Measurements from ENCODE around the gene UBE2E2.
"Not testable (repeated sequence)": the region's sequence is repeated elsewhere in the genome, so short reads cannot be mapped to it uniquely, and the experiment has no call there.

Gene UBE2E2

DNA sequence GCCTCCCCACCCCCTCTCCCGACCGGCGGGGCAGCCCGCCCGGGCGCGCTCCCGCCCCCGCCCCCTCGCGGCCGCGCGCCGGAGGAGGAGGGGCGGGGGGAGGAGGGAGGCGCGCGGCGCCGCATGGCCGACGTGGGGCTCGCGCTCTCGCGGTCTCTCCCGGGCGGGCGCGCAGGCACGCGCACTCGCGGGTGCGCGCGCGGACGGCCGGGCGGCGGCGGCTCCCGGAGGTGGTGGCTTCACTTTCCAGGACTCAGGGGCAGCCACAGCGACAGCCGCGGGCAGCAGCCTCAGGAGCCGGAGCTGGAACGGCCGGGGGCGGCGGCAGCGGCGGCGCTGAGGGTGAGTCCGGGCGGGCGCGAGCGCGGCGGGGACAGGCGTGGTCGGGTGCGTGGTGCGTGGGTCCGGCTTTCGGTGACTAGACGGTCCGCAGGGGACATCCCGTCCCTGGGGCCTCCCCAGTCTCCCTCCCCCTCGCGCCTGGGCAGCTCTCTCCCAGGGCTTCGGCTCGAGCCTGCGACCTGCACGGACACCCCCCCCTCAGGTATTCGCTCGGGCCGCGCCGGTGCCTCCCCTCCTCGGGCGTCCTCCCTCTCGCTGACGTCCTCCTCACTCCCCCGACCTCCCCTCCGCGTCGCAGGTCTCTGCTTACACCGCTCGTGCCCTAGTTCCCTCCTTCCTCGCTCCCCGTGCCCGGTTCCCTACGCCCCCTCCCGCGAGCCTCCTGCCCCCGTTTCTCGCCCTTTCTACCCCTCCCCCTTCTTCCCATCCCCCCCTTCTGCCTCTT, at the start of gene UBE2E2:
Gene UBE2E2, plus strand, starts transcription at position 407 of the 787 bp plus-strand sequence.
- peak; percentile 54 for DNase-seq

DNA sequence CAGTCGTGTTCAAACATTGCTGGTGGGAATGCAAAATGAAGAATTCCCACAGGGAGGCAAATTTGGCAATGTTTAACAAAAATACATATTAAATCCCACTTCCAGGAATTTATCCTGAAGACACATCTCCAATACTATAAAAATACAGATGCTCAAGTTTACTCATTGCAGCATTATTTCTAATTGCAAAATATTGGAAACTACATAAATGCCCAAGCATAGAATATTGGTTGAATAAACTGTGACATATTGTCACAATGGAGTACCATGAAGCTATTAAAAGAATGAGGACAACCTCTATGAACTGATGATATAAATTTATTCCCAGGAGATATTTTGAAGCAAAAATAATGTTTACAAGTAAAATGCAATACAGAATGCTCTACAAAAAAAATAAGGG, 49.7 kb upstream of the UBE2E2 start:
- DNase-seq, result no peak

DNA sequence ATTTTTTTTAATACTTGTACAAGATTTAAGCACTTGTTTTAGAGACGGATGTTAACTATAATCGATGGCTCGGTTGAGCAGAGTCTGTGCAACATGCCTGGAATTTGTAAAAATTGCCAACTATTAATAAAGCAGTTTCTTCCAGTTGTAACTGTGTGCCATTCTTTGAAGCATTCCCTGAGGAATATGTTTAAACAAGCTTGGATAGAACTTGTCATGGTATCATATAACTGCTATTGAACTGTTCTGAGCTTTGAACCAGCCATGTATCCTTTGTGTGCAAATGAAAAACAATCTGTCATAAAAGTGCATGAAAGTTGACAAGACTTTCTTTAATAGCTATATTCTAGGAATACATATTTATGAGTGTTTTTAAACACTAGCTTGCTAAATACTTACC, 45.8 kb upstream of the UBE2E2 start:
- DNase-seq, result no peak

DNA sequence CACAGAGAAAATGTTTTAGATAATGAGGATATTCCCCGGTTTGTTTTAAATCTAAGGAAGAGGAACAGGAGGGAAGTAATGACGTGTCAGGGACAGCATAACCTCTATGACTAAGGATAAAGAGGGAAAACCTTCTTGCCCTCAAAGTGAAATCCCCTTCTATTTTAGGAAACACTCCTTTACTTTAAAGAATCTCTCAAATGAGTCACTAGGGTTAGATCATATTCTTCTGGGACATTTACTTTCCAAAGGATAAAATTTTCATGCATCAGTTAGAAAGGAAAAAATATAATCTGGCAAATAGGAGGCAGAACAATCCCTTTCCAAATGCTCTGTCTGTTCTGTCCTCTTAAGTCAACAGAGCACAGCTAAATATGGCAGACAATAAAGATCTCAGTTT, 43.2 kb upstream of the UBE2E2 start:
- no peak for DNase-seq

DNA sequence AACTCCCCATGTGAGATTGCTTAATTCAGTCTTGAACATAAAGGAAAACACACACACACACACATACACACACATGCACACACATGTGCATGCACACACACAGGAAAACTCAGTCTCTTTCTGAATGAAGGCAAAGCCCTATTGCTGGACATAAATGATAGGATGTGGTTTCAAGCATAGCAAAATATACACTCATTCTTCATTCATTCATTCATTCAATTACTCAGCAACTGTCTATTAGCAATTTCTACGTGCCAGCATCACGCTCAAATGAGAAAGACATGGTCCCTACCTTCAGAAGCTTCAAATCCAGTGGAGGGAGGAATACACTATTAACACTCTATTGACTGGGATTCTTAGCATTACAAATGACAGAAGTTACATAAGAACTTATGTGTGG, 41.8 kb upstream of the UBE2E2 start:
- no peak for DNase-seq

DNA sequence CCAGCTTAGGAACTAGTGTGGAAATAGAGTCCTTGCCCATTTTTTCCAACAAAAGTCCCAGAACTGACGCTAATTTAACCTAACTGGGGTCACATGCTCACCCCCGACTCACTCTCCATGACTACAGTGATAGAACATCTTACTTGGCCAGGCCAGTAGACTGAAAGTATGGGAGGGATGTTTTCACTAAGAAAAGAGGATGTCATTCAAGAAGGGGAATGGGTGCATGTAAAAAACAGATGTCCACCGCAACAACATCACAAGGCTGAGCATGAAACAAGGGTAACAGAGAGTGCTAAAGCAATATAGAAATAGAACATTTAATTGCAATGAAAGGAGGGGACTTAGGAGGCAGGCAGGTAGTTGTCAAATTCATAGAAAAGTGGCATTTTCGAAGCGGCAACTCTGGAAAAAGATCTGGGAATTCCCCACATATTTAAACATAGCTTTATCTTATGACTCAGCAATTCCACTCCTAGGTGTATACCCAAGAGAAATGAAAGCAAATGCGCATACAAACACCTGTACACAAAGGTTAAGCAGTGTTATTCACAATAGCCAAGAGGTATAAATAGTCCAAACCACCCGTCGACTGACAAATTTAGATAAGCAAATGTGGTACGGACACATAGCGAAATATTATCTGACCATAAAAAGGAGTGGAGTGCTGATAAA, 41.1 kb upstream of the UBE2E2 start:
- no peak for DNase-seq

DNA sequence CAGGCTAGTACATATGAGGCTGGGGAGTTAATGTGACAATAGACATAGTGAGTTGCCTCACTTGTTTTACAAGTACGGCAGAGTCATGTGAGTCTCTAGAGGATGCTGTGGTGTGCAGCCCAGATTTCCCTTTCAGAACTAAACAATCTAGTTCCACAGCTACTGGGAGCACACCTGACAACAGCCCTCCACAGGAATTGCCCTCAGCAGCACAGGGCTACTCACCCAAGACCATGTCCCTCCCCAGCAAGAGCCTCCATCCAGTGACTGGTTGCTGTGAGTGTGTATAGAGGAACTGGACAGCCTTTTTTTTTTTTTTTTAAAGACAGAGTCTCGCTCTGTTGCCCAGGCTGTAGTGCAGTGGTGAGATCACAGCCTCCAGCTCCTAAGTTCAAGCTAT, 40.2 kb upstream of the UBE2E2 start:
- no peak for DNase-seq

DNA sequence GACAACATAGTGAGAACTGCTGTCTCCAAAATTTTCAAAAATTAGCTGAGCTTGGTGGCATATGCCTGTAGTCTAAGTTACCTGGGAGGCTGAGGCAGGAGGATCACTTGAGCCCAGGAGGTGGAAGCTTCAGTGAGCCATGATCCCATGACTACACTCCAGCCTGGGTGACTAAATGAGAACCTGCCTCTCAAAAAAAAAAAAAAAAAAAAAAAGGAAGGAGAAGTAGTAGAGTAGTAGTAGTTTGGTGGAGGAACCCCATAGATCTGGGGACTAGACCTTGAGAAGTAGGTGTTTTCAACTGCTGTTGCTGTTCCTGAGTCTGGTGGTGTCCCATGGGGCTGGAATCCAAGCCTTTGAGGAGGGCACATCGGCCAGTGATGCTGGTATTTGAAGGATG, 38.4 kb upstream of the UBE2E2 start:
- no peak for DNase-seq

DNA sequence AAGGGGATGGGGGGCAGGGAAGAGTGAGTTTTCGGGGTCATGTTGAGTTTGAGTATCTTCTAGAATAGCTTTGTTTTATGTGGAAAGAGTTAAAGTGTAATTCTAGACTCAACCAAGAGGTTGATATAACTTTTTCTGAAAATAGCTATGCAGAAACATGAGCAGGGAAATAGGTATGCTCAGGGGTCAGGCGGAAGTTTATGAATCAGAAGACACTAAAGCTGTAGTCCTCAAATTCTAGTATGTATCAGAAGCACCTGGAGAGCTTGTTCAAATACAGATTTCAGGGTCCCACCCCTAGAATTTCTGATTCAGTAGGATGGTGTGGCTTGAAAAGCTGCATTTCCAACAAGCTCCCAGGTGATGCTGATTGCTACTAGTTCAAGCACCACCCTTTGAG, 37.6 kb upstream of the UBE2E2 start:
- DNase-seq, result no peak

DNA sequence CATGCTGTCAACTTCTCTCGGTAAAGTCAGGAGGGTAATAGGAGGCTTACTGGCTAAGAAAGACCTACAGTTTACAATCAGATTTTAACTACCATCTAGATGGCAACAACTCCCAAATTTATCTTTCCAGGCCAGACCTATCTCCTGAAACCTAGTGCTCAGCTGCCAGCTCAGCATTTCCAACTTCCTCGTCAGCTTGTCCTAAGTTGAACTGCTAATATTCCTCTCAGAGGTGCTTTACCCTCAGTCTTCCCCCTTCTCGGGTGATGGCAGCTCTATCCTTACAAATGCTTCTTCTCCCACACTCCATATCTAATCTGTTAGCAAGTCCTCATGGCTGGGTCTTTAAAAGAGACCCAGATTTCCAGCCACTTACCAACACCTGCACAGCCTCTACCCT, 36.9 kb upstream of the UBE2E2 start:
- no peak for DNase-seq

DNA sequence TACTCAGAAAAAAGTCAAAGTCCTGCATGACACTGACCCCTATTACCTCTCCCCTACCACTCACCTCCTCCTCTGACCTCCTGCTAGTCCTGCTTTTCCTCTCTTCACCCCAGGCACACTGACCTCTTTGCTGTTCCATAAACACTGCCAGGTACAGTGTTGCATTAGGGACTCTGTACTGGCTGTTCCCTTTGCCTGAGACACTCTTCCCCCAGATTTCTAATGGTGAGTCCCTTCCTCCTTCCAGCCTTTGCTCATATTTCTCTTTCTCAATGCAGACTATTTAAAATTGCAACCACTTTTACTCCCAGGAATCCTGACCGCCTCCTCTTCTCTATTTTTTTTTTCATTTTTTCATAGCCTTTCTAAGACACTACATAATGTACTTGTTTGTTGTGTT, 36.3 kb upstream of the UBE2E2 start:
- no peak for DNase-seq

DNA sequence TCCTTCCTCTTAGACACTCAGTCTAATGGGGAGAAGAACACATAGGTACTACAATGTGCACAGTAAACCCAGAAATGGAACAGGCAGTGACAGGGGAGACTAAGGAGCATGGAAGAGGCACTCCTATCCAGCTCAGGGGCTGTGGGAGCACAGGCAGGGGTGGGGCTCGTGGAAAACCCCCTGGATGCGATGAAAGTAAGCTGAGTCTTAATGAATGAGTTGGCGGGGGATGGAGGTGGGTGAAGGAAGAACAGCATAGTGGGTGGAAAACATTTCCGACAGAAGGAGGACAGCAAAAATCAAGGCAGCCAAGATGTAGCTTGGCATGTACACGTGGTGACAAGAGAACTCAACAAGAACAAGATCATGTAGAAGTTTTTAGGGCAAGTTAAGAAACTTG, 33.6 kb upstream of the UBE2E2 start:
- DNase-seq, result no peak

DNA sequence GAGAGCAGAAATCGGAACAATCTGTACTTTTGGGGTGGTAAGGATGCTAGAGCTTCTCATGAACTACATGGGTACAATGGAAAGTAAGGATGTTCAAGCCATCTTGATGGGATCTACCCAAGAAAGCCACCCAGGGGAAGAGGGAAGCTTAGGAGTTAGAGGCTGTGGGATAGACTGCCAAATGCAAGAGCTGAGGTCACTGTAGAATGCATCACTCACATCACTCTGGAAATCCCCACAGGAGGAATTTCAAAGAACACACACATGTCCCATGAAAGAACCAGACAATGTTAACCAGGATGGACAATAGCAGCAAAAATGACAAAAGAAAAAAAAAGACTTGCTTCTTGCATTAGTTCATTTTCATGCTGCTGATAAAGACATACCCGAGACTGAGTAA, 32.8 kb upstream of the UBE2E2 start:
- no peak for DNase-seq

DNA sequence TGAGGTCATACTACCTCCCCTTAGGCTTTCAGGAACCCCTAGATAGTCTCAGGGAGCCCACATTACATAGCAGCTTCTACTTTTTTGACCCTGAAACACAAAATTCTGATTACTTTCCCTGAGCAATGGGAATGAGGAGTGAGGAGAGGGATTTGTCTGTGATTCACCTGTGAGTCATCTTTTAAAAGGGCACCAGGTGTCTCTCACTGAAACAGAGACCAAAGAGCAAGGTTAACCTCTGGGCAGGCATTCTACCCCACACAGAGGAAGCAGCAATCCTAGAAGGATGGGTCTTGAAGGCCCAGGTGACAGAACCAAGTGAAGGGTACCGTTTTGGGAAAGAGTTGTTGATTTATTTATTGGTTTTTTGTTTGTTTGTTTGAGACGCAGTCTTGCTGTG, 31.1 kb upstream of the UBE2E2 start:
- no peak for DNase-seq

DNA sequence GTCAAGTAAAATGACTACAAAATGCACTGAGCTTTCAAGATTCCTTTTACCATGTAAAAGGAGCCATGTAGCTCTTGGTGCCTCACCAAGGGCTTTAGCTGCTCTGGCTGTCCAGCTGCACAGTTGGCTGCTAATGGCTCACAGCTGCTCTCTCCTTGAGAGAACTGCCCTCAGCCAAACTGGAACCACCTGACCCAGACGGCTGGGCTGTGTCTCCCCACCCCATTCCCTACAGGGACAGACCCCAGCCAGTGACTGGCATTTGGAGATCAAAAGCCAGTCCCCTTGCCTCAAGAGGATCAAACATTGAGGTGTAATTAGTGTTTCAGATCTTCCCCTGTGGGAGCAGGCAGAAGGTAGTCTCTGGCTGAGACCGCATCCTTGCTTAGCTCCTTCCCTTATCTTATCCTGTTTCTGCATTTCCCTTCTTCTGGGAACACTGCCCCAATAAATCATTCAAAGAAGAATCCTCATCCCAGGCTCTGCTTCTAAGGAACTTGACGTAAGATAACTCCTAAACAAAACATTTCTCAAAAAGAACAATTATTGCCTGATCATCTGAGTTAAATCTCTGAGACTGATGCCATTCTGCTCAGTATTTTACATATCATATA, 28.6 kb upstream of the UBE2E2 start:
- DNase-seq, result no peak

DNA sequence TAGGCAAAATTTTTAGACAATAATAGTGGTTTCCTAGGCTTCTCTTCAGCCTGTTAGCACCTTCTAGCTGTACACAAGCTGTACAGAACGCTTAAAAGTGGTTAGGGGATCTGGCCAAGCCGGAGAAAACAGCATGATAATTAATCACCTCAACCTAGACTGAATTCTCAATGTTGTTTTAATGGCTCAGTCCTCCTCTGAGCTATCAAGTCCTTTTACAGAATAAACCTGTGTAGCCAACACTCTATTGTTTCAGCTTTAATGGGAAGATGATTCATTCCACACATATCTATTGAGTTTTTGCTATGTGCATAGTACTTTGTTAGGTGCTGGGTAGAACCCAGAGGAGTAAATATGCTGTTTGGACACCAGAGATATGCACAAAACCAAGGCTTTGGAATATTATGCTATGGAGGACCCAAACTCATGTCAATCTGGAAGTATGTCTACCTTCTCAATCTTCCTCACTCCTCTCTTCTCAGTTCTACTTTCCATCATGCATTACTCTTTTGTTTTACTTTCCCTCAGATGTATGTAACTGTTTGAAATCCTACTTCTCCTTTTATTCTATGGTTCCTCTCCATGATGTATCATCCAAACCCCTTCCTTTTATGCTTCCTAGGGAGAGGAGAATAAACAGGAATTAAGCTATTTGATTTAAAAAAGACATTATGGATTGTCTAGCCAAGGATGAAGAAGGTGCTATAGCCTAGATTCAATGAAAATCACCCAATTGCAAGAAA, 27.6 kb upstream of the UBE2E2 start:
- no peak for DNase-seq

DNA sequence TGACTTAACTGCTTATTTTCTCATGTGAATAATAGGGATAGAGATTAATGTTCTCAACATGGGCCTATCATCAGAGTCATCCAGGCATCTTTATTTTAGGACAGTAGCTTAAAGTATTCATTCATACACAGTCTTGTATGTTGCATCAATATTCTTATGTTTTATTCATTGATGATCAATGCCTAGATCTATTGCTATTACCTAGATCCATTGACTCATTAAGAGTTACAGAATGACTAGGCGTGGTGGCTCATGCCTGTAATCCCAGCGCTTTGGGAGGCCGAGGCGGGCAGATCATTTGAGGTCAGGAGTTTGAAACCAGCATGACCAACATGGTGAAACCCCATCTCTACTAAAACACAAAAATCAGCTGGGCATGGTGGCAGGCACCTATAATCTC, 26.3 kb upstream of the UBE2E2 start:
- DNase-seq, result not testable (repeated sequence)

DNA sequence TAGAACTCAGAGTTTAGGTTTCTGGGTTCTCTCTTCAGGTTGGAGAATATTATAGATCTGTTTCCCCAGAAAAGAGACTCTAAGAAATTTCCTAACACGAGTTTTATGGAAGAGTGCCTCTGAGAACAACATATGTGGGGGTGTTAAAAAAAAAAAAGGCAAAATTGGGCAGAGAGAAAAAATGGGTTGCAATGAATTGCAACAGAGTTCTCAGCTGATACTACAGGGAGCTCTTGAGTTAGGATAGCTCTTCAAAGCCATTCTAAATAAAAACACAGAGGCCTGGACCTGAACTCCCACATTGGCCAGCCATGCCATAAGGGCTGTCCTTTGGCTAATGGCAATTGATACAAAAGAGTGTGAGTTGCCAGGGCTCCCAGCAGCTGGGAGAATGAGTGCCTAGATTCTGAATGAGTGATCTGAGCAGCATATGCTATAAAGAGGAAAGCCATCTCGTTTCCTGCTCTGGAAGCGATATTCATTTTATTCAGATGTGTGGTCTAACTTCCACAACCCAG, 20.1 kb upstream of the UBE2E2 start:
- DNase-seq, result no peak

DNA sequence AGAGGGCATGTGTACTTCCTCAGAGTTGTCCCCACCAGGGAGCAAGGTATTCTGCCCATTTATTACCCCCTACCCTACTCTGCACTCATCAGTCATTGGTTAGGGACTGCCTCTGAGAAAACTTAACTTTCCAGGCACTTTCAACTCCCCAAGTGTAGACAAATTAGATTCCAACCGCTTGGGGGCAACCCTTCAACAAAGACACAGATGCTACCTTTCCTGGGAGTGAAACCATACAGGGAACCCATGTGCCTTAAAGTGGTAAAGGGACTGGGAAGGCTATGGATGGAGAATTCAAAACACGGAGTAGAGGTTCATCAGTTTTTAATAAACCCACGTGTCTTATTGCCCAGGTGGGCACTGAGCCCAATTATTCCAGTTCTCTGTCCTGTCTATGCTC, 19.4 kb upstream of the UBE2E2 start:
- DNase-seq, result no peak

DNA sequence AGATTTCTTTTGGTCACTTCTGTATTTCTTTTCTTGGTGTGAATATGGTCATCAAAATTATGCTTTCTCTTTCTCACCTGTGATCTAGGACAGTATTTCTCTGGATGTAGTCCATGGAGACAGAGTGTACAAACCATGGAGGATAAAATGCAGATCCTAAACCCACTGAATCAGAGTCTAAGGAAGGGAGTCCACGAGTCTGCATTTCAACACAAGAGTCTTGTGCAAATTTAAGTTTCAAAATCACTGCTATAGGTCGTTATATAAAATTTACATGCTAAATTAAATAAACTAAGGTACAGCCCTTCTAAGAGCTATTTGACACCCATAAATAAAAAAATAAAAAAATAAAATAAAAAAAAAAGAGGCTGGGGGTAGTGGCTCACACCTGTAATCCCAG, 17.3 kb upstream of the UBE2E2 start:
- DNase-seq, result no peak

DNA sequence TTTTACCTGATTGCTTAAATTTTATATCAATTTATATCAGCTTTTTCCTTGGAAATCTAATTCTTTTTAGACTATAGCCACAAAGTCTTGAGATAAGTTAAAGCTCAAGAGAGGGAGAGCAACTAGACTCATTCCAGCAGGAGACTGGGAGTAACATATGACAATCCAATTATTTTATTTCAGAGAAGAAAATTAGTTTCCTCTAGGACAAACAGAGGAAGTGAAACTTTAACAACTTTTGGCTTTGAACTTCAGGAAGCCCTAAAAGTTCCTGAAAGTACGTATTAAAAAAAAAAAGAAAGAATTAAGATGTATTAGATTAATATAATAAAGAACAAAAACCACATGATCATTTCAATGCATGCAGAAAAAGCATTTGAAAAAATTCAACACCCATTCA, 13.9 kb upstream of the UBE2E2 start:
- no peak for DNase-seq

DNA sequence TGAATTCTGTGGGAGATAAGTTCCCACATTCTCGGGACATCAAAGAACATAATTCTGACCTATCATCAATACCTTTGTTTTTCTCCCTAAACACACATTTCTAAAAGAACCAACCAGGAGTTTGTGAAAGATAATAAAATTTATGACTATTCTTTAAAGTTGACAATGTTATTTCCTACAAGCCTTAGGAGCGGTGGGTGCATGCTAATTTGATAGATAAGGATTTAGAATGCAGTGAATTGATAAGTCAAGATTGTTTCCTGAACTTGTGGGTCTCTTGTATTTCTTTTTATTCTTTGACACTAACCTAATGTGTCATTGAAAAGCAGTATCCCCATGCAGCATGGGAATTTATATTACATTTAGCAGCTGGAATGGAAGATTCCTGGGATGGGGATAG, 10.3 kb upstream of the UBE2E2 start:
- DNase-seq, result no peak

DNA sequence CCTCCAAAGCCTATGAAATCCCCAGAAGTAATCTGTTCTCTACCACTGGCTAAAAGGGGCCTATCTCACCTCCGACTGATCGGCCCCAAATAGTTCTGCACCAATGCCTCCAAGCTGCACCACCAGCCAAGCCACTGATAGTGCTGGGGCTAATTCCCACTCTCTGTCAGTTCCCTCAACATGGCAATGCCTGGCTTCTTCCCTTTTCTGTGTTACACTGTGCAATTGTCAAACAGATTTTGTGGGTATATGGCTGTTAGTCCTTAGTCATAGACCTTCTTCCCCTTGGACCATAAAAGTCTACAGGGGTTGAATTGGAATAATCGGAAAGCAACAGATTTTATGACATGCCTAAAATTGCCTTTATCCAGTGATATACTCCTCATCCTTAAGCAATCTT, 9.3 kb upstream of the UBE2E2 start:
- DNase-seq, result no peak

Data from GDM1 (cell line).